GM21360 (cell line): ENCODE results near the gene LRRC53.

Experiments used
- ATAC-seq: cut with Tn5 transposase; IDR thresholded peaks from one replicate; pipeline ENCODE4 v1.9.1; 2021; ENCODE audit warnings: mild to moderate bottlenecking, moderate library complexity; ENCODE audit not compliant: unreplicated experiment

LRRC53 gene, protein sequence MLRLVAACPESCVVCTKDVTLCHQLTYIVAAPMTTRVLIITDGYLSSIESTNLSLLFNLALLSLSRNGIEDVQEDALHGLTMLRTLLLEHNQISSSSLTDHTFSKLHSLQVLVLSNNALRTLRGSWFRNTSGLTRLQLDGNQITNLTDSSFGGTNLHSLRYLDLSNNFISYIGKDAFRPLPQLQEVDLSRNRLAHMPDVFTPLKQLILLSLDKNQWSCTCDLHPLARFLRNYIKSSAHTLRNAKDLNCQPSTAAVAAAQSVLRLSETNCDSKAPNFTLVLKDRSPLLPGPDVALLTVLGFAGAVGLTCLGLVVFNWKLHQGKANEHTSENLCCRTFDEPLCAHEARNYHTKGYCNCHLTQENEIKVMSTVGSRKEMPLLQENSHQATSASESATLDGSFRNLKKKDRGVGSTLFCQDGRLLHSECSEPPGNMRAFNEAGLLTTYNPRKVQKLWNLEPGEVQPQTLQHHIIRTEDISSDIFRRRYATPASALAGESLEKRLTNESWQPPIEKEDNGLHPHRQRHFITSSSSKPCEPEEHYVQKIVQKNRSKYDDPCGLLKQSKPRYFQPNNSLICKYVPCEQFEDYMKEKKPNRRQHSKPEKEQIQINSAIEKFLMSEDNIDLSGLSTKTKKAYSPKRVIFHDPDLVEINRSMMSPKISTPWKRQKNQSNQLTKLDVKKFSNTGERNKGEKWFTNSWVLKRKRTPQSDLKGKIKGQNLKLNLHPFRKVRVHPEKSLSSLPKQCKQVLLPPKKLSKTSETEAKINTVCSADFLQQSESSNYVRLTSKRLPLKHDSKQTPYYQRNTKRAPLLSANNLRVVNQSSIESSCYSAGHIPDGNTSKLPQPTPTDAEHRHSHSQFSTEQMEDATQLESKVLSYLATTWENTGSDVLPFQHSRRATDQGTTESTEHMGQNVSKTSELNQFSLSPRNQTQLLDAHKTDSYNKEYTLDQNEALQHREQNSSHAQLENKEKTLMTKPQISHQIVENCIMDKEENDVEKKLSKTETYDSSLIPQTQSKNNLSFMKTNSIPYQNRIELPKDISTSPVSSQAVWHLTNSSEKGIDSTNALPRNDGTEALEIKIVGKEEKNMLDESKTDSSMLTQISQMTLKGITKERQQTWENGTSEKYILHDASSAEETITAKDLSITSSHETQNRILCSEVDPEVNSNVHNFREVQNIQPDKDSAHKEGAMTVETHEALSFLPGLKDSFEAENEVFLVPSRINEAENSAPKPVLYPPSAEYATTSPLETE

DNA sequence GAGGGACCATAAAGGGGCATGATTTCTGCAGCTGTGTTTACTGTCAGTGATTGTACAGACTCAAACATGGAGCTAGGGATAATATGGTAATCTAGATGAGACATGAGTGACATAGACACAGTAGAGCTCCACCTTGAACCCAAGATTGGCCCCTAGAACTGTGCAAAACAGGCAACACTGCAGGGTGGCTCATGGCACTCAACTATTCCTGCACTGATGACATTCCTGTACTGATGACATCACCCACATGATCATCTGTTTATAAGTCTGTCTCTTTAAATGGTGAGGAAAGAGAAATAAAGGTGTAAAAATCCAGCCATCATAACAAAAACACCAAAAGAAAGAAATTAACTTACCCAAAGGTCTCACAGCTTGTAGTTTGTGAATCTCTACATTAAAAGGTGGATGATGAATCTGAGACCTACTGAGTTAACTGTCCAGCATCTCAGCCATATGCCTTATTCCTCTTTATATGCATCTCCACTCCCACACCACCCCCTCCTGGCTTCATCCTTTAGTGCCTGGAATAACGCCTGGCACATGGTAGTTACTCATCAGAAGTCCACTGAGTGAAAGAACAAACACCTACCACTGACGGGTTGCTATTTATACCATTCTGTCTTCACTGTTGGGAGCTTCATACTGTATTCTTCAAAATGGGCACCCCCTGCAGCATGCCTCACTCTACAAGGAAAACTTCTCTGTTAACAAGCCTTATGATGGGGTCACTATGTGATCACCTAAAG, at the start of gene LRRC53:
Gene LRRC53, minus strand, starts transcription at position 442 of the 746 bp plus-strand sequence. CDS start 29,262 bp downstream, outside the sequence.
- ATAC-seq: no peak

DNA sequence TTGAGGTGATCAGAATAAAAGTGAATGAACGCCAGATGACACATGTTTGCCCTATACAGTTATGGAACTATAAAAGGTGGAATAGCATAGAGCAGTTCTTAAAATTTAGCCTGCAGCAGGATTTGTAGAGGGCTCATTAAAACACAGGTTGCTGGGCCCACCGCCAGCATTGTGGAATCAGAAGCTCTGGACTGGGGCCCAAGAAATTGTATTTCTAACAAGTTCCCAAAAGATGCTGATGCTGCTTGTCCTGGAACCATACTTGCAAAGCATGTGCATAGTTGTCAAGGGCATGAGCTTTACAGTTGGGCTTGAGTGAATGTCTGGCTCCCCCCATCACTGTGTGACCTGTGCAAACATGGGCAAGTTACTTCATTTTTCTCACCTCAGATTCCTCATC, 37.5 kb upstream of the LRRC53 start:
- ATAC-seq: no peak

DNA sequence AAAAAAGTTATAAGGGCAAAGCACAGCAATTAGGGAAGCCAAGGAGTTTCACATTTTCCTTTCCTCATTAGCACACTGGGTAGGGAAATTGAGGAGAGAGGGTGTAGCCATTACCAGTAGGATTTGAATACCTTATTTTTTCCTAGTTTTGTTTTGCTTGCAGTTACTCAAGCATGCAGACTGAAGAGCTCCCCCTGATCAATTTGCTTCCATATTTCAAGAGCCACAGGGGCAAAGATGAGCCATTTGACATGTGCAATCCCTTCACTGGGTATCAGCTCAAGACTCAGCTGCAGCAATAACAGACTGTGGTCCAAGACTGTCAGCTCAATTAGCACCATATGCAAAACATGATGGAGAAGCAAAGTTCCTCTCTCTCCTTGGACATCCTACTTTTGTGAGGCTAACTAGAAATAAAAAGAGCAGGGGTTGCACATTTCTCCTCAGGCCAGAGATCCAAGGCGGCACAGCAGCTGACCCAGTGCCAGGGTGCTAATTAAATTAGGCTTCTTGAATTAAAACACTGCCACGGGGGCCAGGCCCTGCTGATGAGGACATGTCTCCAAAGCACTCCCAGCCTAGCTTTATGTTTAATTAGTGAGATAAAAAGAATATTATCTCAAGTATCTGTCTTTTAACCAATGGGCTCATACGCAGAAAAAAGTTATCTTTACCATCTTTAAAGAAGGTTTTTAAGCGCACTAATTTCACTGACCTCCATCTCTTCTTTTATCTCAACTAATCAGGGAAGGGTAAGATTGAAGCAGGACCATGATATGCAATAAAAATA, 36.7 kb upstream of the LRRC53 start:
- no peak for ATAC-seq

DNA sequence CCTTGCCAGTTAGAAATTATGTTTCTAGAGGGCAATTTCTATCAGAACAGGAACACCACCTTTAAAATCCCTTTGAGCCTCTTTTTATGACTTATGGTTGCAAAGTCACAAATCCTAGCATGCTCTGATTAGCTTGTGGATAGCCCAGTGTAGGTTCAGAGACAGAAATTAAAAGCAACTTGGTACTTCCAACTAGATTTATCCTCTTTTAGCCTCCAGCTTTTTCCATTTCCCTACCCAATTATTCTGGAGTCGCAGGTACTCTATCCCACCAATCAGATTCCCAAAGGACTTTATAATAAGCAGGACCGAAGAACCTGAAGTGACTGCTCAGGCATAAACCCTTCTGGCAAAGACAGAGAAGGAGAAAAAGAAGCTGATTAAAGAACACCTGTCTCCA, 33.4 kb upstream of the LRRC53 start:
- no peak for ATAC-seq

DNA sequence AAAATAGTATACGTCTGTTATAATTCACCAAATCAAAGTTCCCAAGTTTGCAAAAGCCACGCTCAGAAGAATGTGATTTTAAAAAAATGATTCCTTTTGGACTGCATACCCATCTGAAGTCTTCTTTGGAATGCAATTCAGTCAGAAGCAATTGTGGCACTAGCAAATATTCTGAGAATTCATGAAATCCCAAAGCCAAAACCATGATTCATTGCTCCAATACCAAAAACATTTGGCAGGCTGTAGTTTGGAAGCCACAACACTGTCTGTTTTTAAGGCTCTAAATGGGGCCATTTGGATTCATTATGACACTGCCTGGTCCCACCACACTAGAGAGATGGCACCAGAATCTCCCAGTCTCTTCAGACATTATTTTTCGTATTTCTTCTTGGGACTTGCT, 21.8 kb upstream of the LRRC53 start:
- ATAC-seq: no peak

DNA sequence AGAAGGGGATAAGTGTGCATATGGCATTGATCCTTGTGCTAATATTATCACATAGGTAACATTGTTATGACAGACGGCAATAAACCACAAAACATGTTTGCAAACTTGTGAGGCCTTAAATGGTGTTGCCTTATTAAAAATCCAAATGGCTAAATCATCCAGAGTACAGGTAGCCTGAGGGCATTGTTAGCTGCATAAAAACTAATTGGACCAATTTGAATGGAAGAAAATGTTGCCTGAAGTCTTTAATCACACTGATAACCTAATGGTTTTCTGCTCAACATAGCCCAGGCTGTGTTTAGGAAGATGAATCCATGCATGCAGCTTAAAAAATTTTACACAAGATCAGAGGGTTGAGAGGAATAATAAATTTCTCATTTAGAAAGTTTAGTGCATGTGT, 19.4 kb upstream of the LRRC53 start:
- ATAC-seq: no peak

DNA sequence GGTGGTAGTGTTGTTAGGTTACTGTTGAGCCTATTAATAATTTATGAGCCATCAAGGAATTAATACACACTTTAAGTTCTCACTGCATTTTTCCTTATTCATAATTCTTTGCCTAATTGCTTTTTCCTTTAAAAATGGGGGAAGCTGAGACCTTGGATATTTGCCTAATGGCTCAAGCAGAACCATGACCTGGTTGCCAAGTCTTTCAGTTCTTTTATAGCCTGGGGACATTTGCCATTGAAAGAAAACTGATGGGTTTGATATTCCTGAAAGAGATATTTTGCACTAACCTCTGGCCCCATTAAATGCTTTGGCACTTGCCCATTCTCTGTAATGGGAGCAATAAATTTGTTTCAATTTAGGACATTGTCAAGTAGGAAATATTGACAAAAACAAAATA, 18.5 kb upstream of the LRRC53 start:
- ATAC-seq: no peak

DNA sequence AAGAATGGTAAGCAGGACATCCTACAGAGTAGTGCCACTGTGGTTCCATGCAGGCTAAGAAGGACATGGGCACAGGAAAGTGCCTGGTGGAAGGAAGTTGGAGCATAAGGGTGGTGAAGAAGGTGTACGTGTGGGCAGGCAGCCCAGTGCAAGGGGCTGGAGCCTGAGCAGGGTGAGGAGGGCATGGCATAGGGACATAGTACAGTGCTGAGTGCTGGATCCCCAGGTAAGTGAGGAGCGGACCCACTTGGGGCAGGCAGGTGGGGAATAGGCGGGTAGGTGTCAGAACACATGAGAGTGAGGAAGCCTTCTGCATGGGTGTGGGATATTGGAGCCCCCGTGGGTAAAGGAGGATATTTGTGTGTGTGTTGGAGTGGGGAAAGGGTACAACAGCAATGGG, 15.7 kb upstream of the LRRC53 start:
- ATAC-seq: no peak

DNA sequence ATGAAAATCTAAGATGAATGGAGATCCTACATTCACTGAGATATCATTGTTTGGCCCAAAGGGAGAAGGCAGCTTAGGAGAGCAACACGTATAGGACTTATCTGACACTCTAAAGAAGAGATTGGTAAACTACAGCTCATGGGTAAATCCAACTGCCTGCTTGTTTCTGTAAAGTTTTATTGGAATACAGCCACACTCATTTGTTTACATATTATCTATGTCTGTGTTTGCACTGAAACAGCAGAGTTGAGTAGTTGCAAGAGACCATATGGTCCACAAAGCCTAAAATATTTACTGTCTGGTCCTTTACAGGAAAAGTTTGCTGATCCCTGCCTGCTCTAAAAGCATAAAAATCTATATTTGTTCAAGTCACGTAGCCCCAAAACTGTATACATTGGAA, 14.3 kb upstream of the LRRC53 start:
- no peak for ATAC-seq

DNA sequence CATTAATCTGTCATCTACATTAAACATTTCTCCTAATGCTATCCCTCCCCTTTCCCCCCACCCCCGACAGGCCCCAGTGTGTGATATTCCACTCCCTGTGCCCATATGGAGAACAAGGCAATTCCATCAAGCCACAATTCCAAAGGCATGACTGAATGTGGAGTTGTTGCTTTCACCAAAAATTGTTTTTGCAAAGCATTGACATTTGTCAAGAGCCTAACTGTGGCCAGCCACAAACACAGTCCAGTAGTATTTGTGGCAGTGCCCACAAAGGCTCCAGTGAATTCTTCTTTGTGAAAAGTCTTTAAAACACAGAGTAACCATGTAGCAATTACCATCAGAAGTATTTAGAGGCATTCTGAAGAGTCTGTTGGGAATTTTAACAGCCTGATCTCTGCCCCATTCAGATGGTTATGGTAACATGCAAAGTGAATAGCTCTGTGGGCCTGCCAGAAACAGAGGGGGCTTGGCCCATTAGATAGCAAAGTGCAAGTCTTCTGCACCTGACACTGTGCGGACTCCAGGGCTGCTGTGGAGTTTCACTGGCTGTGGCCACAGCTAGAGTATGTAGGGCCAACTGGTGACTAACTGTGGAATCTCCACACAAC, 11.6 kb upstream of the LRRC53 start:
- ATAC-seq: no peak

DNA sequence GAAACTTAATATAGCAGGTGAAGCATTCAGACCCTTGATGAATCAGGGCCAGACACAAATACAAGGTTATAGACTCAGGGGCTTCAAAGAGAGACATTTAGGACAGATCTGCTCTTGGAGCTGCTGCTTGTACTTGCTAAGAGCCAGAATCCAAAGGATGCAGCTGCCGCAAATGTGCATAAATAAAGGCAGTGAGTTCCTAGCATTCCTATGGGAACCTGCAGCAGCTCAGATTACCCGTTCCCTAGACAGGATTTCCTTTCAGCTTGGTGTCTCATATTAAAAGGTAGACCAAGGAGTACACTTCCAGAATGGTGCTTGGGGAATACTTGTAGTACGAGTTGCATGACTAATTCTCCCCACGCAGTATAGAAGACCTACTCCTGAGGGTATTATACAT, 9.7 kb upstream of the LRRC53 start:
- no peak for ATAC-seq

DNA sequence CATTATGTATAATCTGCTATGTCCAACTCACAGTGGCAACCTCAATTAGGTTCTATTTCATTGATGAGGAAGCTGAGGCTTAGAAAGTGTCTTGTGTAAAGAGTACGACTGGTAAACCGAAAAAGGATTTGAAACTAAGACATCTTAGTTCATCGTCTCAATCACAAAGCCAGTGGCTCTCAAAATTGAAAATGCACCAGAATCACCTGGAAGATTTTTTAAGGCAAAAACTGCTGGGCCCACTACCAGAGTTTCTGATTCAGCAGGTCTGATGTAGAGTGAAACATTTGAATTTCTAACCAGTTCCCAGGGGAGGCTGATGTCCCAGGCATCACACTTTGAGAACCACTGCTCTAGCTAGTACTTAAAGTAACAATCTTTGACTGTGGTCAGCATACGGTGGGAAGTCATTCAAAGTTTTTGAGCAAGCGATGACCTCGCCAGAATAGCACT, 5.2 kb upstream of the LRRC53 start:
- ATAC-seq: peak; percentile 89

DNA sequence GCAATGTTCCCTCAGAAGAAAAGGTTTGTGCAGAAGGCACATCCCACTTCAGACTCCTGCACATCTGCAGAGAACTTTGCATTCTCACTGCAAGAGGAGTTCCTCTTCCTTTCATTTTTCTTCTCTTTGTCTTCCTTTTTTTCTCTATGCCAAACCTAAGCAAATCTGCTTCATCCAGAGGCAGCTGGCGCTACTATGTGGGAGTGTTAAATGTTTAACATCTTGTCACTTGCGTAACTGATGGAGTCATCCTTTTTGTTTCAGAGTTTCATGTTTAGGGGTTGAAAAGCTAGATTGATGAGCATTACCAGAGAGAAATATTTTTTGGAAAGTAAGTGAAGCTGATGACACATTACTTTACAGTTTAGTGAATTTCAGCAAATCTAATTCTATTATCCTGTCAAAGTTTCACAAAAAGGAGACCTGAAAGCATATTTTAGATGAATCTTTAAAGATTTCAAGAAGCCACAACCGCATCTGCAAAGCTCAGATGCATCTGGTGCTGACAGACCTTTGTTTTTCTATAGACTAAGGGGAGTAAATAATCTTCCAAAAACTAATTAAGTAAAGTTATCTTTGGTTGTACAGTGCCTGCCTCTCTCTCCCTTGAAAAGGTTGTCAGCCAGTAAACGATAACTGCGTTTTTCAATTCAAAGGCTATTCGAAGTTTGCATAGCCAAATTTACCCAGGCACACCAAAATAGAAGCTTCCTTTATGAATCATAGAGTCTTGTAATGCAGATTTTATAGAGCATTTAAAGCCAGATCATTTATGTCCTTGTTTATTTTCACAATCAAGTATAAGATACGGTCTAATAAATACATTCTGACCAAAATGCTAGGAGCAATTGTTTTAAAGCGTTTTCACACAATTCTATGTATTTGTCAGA, 1.2 kb upstream of the LRRC53 start:
- no peak for ATAC-seq

DNA sequence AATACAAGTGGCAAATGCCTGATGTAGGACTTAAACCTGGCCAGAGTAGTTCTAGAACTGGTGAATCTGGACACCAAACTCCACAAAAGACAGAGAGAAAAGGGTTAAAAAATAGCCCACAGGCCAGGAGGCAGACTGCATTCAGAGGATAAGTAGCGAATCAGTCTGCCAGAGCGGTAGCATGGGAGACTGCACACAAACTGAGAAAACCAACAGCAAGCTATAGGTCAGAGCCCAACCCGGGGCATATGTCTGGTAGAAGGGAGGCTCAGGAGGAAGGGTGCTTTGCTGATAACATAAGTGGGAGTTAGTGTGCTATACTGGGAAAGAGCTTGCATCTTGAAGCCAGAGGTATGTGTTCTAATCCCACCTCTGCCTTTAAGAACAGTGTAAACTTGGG, 4.0 kb downstream of the LRRC53 start:
- no peak for ATAC-seq

DNA sequence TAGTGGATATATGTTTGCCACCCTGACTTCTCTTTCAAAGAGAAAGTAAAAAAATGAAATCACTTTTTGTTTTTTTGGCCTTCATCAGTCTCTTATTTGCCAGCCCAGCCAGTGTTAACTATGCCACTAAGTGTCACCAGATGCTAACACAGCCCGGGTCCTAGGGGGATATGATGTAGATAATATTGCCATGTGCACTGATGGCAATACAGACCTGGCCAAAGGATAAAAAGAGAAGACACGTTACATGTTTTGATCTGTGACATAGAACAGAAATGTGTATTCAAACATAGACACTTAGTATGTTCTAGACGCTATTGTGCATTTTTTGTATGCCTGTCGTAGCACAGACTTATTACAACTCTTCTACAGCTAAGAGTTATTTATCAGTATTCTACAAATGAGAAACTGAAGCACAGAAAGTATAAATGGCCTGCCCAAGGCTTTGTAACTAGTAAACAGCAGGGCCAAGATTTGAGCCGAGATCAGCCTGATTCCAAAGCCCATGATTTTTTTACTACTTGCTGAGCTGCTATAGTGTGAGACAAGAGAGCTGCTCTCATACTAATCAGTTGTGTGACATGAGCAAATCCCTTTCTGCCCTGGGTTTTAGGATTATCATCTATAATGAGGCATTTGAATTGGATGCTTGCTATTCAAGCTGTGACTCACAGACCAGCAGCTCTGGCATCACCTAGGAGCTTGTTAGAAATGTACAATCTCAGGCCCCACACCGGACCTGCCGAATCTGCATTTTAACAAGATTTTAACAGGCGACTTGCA, 6.3 kb downstream of the LRRC53 start:
- ATAC-seq: no peak

DNA sequence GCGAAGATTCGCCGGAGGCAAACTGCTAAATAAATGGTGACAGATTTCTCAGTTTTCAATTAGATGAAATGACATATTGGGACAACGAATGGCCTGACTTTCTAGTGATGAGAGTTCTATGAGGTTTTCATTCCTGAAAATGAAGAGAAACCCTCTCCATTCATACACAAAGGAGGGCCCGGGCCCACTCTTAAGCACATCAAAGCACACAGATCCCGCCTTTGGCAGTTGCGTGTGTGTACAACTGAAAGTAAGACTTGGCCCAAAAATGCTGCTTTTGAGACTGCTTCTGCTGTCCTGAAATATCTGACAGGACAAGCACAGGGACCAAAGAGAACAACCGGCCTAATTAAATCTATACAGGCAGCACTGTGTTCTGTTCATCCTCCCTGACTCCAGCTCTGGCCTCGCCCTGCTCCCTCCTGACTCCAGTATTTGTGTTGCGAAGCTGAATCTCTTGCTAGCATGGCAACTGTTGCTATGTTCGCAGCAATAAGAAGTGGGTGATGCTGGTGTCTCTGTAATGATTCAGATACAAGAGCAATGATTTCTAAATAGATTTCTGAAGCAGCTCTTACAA, 7.4 kb downstream of the LRRC53 start:
- no peak for ATAC-seq
